Loucy (cell line): ENCODE results near the gene DIDO1.

ENCODE experiments used
- CTCF ChIP-seq: fragments of 200-600 bp; sonication (generic); conservative IDR thresholded peaks from 2 replicates; pipeline ENCODE4 v1.5.1; 2014; ENCODE audit warnings: mild to moderate bottlenecking, antibody characterized with exemption, low read length
- EZH2phosphoT487 ChIP-seq: fragments of 200-600 bp; IDR thresholded peaks from 2 replicates; pipeline ENCODE4 v1.6.1; 2018; ENCODE audit warnings: antibody characterized with exemption, mild to moderate bottlenecking, moderate library complexity, borderline replicate concordance

- TF ChIP-seq CTCF (no peak), EZH2phosphoT487 (no peak)
Measured at GRCh38 chr20:62949153-62949821, 23.0 kb upstream of the DIDO1 start.
